Thyroid gland (tissue), 4 donors: ENCODE data around the gene IQGAP1. TPM values are rescaled to one million over a fixed set of nuclear protein-coding genes. Genes with fewer than 3 reads are reported as not detected.

Experiments
- DNase-seq, 2 donors: peaks; one replicate each; pipeline ENCODE4 v3.0.0-alpha.2; 2019
- H3K27ac ChIP-seq, 3 donors: fragments of 200-600 bp; sonication (generic); 1 replicate in 2 of 3; 2 replicates in 1 of 3; pipeline ENCODE4 v1.5.1; 2016 to 2019; ENCODE audit warnings: mild to moderate bottlenecking in 1 of 3, moderate library complexity in 1 of 3
- H3K27me3 ChIP-seq: fragments of 200-600 bp; sonication (generic); one replicate; pipeline ENCODE4 v1.5.1; 2019
- H3K36me3 ChIP-seq, 2 donors: fragments of 200-600 bp; sonication (generic); one replicate each; pipeline ENCODE4 v1.5.1; 2016 to 2019
- H3K4me1 ChIP-seq, 2 donors: fragments of 200-600 bp; sonication (generic); one replicate each; pipeline ENCODE4 v1.5.1; 2017 to 2019
- H3K4me3 ChIP-seq, 3 donors: fragments of 200-600 bp; sonication (generic); replicated peaks in 1 of 3; 1 replicate in 2 of 3; 2 replicates in 1 of 3; pipeline ENCODE4 v1.5.1; 2016; ENCODE audit warnings: mild to moderate bottlenecking in 1 of 3
- H3K9me3 ChIP-seq: fragments of 200-600 bp; sonication (generic); one replicate; pipeline ENCODE4 v1.5.1; 2017
- CTCF ChIP-seq, 6 experiments: fragments of 200-600 bp in 3 of 6; fragments of 450-650 bp in 3 of 6; sonication (generic) in 3 of 6; IDR thresholded peaks; one replicate each; pipeline ENCODE4 v1.5.1; 2016 to 2019; ENCODE audit warnings: antibody characterized with exemption in 6 of 6, mild to moderate bottlenecking in 2 of 6, inconsistent platforms in 1 of 6, moderate library complexity in 1 of 6
- POLR2A ChIP-seq, 2 donors: fragments of 450-650 bp; IDR thresholded peaks; one replicate each; pipeline ENCODE4 v1.6.1; 2017; ENCODE audit warnings: antibody characterized with exemption in 2 of 2, mild to moderate bottlenecking in 2 of 2, moderate library complexity in 1 of 2
- WGBS, 2 donors: methylation state at CpG; one replicate each; pipeline ENCODE4 v1.1.5; 2017; 5-methylcytosine and 5-hydroxymethylcytosine counted together
- intact Hi-C: fragments of 100-400 bp; cut with DNase I; formaldehyde crosslinking; loops from one replicate; pipeline ENCODE4 v1.15.1; 2023
- total RNA-seq, 4 donors: library from RNA; depleted of rRNA; stranded (reverse); fragments of >200 nt; gene quantifications; one replicate each; pipeline ENCODE4 v1.2.3, GENCODE V29; 2016

IQGAP1 gene
- total RNA-seq, 4 donors from 2014 or later, result 222 to 290 (median 247) TPM

- intact Hi-C loops, result no loop called here
- Histone ChIP-seq H3K4me3 (no peak overlapping the region), H3K36me3 (no peaks in the 10 kb centered on the region), H3K4me1 (peaks cover 0 to 7% of the 10 kb centered on the region in 2 donors), H3K9me3 (no peaks in the 10 kb centered on the region), H3K27me3 (no peaks in the 10 kb centered on the region), H3K27ac (no peak overlapping the region)
- DNase-seq, result no peak
- WGBS, 2 donors, result 92 to 93% methylated on average over 9 of the region's 9 CpGs
- TF ChIP-seq CTCF (IDR thresholded peaks at IDR 0.05), result no peak
- no peak for TF ChIP-seq POLR2A (IDR thresholded peaks at IDR 0.05)
Observed at GRCh38 chr15:90349821-90350220, 38.2 kb upstream of the IQGAP1 start.

GRCh38 chr15:90351479-90352106 is 36.4 kb upstream of the IQGAP1 start:
- intact Hi-C loops, result no loop called here
- Histone ChIP-seq H3K27ac (no peak overlapping the region), H3K27me3 (no peaks in the 10 kb centered on the region), H3K36me3 (no peaks in the 10 kb centered on the region), H3K4me3 (peak overlapping the region in 1 of 3 donors; percentile 74), H3K9me3 (no peaks in the 10 kb centered on the region), H3K4me1 (peaks cover 0 to 7% of the 10 kb centered on the region in 2 donors)
- DNase-seq, result no peak
- WGBS, 2 donors, result 27 to 41% methylated on average over 19 to 21 of the region's 25 CpGs
- TF ChIP-seq CTCF (IDR thresholded peaks at IDR 0.05) (no peak), POLR2A (IDR thresholded peaks at IDR 0.05) (no peak)

GRCh38 chr15:90352107-90352893 is 35.7 kb upstream of the IQGAP1 start, which contains the start of gene ZNF774:
TSS of gene ZNF774 (plus strand) at chr15:90352284. CDS start at chr15:90354661, 2,377 bp downstream.
- TF ChIP-seq POLR2A (IDR thresholded peaks at IDR 0.05) (peak in 1 of 2 donors; percentile 78), CTCF (IDR thresholded peaks at IDR 0.05) (no peak)
- 1 to 3% methylated on average over 34 to 47 of the region's 53 CpGs for WGBS, 2 donors
- Histone ChIP-seq H3K9me3 (no peaks in the 10 kb centered on the region), H3K4me3 (peak within 1 kb of the TSS; percentile 45 to 75 (median 74)), H3K36me3 (no peaks in the 10 kb centered on the region), H3K27me3 (no peaks in the 10 kb centered on the region), H3K27ac (peak within 1 kb of the TSS in 2 of 3 donors; percentile 40 to 54), H3K4me1 (peaks cover 0 to 7% of the 10 kb centered on the region in 2 donors)
- DNase-seq, result peak; percentile 94 to 95
- intact Hi-C loops, result no loop called here

GRCh38 chr15:90354986-90355385 is 33.1 kb upstream of the IQGAP1 start:
- Histone ChIP-seq H3K4me3 (no peak overlapping the region), H3K4me1 (peaks cover 0 to 8% of the 10 kb centered on the region in 2 donors), H3K9me3 (no peaks in the 10 kb centered on the region), H3K27me3 (no peaks in the 10 kb centered on the region), H3K27ac (no peak overlapping the region), H3K36me3 (no peaks in the 10 kb centered on the region)
- intact Hi-C loops, result no loop called here
- no peak for DNase-seq
- WGBS, 2 donors, result 96 to 100% methylated on average over 2 of the region's 2 CpGs
- TF ChIP-seq POLR2A (IDR thresholded peaks at IDR 0.05) (no peak), CTCF (IDR thresholded peaks at IDR 0.05) (no peak)
